GM12875 (cell line): ENCODE data around the gene PLCB2.

ENCODE experiments used
- H3K4me3 ChIP-seq: one replicate; pipeline ENCODE4 v1.5.1; 2011; ENCODE audit warnings: low read depth, low read length, control low read depth
- TF ChIP-seq, protein P1 (sequence below): IDR thresholded peaks from 2 replicates; pipeline ENCODE4 v1.5.1; 2011; ENCODE audit warnings: low read depth, mild to moderate bottlenecking, control low read depth, inconsistent platforms, low read length, moderate library complexity, borderline replicate concordance; ENCODE audit not compliant: insufficient read depth

PLCB2 gene

DNA sequence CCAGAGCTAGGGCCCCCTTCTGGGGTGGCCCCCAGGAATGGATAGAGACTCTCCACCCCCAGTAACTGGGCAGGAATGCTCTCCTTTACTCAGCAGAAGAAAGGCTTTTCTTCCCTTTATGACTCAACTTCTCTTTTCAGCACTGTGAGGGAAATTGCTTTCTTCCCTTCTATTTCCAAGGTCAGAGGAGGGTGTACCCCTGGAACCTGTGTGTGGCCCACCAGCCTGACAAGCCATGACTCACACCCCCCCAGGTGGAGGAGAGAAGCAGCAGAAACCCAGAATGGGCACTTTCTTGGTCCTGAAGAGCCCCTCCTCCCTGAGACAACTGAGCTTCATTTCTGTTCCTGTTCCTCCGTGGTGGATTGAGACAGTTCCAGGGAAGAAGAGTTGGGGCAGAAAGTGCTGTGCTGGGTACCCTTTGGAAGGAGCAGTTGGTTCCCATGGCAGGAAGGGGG, 22.2 kb downstream of the PLCB2 start:
- TF ChIP-seq, protein P1, sequence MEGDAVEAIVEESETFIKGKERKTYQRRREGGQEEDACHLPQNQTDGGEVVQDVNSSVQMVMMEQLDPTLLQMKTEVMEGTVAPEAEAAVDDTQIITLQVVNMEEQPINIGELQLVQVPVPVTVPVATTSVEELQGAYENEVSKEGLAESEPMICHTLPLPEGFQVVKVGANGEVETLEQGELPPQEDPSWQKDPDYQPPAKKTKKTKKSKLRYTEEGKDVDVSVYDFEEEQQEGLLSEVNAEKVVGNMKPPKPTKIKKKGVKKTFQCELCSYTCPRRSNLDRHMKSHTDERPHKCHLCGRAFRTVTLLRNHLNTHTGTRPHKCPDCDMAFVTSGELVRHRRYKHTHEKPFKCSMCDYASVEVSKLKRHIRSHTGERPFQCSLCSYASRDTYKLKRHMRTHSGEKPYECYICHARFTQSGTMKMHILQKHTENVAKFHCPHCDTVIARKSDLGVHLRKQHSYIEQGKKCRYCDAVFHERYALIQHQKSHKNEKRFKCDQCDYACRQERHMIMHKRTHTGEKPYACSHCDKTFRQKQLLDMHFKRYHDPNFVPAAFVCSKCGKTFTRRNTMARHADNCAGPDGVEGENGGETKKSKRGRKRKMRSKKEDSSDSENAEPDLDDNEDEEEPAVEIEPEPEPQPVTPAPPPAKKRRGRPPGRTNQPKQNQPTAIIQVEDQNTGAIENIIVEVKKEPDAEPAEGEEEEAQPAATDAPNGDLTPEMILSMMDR: no peak
- H3K4me3 ChIP-seq: no peak overlapping the region

DNA sequence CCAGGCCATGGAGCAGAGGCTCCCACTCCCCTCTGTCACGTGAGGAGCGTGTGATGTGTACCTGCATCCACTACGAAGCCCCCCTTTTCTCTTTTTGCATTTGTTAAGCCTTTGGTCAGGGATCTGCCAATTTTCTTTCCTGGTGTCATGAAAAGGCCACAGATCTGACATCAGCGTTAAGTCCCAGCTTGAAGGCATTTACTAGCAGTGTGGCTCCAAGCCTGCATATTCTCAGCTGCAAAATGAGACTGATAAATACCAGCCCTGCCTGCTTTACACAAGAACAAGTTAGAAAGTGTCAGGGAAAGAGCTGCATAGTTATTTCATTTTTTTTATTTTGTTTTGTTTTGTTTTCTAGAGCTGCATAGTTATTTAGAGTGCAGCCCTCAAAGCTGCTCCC, 22.6 kb downstream of the PLCB2 start:
- TF ChIP-seq, protein P1: no peak
- H3K4me3 ChIP-seq: no peak overlapping the region

DNA sequence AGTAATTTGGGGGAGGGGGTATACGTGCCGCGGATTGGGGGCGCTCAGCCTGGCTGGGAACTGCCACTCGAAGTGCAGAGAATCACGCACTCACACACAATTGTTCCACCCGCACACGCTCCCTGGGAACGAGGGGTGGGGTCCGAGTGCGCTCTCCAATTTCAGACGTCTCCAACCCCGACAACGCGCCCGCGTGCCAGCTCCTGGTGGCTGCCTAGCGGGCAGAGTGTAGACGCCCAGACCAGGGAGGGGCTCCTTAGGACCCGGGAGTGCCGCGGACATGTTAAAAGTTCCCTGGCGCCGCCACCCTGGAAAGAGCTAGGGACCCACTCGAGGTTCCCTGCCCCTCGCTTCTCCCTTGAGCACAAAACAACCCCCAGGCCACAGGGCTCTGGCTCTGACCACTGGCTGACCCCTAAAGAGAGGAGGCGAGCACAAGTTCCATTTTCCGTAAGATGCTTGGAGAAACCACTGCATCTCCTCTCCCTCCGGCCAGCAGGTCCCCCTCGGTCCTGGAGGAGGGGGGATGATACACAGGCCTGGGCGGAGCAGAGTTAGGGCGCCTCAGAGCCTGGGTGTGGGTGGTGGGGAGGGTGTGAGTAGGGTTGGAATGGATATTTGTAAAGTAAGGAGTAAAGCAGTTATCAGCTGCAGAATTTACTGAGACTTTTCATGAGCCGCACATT, 24.0 kb downstream of the PLCB2 start:
- no peak overlapping the region for H3K4me3 ChIP-seq
- TF ChIP-seq, protein P1: no peak

DNA sequence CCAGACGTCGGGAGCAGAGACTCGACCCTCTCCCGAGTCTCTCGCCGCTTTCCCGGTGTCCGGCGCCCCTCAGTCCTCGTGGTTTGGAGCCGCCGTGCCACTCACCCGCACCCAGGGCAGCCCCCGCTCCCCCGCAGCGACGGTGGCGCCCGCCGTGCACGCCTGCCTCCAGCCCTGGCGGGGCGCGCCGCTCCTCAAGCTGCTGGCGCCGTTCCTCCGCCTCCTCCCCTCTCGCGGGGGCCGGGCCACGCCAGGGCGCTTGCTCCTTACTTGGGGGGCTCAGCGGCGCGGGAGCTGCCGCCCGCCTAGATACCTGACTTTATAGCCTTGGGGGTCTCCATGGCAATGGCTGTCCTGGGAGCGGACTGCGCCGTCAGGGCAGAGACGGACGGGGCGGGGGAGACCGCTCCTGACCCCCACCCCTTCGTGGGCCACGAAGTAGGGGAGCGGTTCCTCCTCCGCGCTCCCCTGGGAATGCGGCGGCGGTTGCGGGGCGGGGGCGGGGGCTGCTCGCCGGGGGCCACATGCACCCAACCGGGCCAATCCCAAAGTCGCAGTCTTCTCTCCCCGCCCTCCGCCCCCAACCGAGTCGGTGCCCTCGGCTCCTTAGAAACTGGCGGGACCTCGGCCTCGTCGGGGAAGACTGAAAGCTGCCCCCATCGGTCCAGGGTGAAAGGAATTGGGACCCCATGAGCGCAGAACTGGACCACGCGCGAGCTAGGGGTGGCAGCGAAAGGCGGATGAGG, 24.7 kb downstream of the PLCB2 start, which contains the start of gene ANKRD63:
Gene ANKRD63, minus strand, starts transcription at position 196 of the 746 bp plus-strand sequence. CDS start 478 bp downstream, outside the sequence.
- TF ChIP-seq, protein P1: no peak

DNA sequence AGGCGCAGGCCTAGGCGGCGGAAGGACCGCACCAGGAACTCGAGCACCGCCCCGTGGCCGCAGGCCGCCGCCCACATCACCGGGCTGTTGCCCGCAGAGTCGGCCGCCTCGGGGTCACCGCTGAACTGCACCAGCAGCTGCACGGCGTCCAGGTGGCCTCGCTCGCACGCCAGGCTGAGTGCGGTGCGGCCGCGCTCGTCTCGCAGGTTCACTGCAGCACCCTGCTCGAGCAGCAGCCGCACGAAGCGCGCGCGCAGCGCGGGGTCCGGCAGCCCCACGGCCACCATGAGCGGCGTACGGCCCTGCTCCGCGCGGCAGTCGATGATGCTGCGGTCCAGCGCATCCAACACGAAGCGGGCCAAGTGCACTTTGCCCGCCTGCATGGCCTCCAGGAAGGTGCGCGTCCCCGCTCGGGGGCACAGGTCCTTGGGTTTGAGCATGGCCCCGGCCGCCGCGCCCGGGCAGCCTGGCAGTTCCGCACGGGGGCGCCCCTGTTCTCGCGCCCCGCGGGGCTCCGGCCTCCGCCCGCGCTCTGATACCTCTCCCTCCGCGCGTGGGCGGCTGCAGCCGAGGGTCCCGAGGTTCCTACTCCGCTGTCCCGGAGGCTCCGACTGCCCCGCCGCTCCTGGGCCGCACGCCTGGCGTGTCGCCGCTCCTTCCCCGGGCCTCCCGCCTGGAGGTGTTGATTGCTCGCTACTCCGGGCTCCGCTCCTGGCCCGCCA, 25.4 kb downstream of the PLCB2 start:
- peak overlapping the region; percentile 57 for H3K4me3 ChIP-seq
- TF ChIP-seq, protein P1: peak; percentile 78

More for the DNA sequence above, 24.7 kb downstream of the PLCB2 start, which contains the start of gene ANKRD63:
- peak within 1 kb of the TSS; percentile 57 for H3K4me3 ChIP-seq

DNA sequence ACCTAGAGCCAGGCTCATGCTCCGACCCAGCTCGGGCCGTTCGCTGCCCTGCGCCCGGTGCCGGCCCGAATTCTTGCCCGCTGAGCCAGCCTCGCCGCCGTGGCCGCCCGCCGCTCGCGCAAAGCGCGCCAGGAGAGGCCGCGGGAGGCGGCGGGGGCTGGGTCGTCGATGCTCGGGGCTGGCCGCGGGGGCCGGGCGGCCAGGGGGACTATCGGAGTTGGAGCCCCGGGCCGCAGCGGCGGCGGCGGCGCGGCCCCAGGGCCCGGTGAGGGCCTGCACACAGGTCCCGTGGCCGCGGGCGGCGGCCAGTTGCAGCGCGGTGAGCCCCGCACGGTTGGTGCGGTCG, 26.0 kb downstream of the PLCB2 start:
- peak overlapping the region; percentile 57 for H3K4me3 ChIP-seq
- TF ChIP-seq, protein P1: no peak
